PC-9 (cell line): ENCODE measurements around the gene NT5M.
"Not testable (repeated sequence)": the region's sequence is repeated elsewhere in the genome, so short reads cannot be mapped to it uniquely, and the experiment has no call there.

Source experiments
- CTCF ChIP-seq: fragments of 200-600 bp; sonication (generic); conservative IDR thresholded peaks from 2 replicates; pipeline ENCODE4 v1.6.1; 2017; ENCODE audit warnings: mixed run types, antibody characterized with exemption, mild to moderate bottlenecking, moderate library complexity
- EZH2 ChIP-seq: fragments of 200-600 bp; sonication (generic); IDR thresholded peaks from 2 replicates; pipeline ENCODE4 v1.8.0; 2017; ENCODE audit warnings: antibody characterized with exemption, low read depth

GRCh38 chr17:17277431-17277830 lies 25.7 kb upstream of the NT5M start:
- TF ChIP-seq CTCF, EZH2: not testable (repeated sequence)
